Hippocampal formation (tissue), 2 donors: Measurements from ENCODE around the gene GARIN5A.

Source experiments
- DNase-seq, 2 donors: peaks; one replicate each; lab custom pipeline; 2025; lab: John Stamatoyannopoulos, UW

The GARIN5A gene

DNA sequence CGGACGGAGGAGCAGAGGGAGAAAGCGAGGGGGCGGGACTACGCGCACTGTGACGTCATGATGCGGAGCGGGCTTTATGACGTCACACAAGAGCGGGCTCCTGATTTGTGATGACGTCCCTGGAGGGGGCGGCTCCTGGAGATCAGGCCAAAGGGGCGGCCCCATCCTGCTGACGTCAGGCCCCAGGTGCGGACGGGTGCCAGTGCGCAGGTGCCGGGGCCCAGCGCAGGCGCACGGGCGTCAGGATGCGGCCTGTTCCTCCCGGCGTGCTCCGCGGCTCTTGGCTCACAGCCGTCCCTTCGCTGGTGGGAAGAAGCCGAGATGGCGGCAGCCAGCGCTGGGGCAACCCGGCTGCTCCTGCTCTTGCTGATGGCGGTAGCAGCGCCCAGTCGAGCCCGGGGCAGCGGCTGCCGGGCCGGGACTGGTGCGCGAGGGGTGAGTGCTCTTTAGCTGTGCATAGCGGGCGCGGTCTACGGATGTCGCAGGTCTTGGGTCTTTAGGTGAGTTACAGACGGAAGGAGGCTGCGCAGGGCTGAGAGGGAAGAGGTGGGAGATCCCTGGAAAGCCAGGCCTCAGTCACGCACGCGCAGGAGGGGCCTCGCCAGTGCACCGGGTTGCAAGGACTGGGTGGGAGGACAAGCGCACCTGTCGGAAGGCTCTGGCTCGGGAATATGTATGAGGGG lies at the start of gene GARIN5A, which contains the start of gene EMC10:
Gene GARIN5A, minus strand, starts transcription at position 625 of the 683 bp plus-strand sequence. Its CDS starts 460 bp downstream, at position 165.
Gene EMC10, plus strand, starts transcription at position 284 of the 683 bp plus-strand sequence. Its CDS starts 38 bp downstream, at position 322.
- peak; percentile 51 to 85 for DNase-seq

DNA sequence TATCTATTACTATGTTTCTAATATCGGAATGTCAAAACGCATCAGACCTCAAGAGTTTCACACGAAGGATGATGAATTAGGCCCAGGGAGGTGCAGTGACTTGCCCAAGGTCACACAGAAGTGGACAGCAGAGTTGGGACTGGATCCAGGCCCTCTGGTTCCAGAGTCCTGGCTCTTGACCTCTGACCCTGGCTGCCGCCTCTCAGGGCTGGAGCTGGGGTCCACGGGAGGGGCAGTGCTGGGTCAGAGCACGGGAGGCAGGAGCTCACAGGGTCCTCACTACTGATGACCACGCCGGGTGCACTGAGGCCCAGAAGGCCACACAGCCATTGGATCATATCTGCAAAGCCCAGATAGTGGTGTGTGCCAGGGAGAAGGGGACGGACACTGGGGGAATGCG lies 46.2 kb upstream of the GARIN5A start:
- no peak for DNase-seq

DNA sequence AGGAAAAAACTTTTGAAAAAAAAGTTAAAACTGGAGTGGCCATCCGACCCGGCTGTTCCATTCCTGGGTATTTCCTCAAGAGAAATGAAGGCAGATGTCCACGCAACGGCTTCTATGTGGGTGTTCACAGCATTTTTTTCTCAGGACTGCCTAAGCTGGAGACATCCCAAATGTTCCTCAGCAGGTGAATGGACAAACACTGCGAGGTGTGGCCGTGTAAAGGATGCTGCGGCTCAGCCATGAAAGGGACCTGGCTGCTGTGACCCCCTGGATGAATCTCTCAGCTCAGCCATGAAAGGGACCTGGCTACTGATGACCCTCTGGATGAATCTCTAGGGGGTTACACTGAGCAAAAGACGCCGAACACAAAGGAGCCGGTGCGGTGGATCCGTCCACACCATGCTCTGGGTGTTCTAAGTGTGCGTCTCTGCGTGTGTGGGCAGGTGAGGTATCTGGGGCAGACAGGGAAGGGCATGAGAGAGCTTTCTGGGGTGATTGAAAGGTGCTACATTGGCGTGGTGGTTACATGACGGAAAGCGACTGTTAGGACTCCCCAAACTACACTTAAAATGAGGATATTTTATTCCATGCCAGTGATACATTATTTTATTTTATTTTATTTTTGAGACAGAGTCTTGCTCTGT lies 44.3 kb upstream of the GARIN5A start:
- DNase-seq, result no peak

DNA sequence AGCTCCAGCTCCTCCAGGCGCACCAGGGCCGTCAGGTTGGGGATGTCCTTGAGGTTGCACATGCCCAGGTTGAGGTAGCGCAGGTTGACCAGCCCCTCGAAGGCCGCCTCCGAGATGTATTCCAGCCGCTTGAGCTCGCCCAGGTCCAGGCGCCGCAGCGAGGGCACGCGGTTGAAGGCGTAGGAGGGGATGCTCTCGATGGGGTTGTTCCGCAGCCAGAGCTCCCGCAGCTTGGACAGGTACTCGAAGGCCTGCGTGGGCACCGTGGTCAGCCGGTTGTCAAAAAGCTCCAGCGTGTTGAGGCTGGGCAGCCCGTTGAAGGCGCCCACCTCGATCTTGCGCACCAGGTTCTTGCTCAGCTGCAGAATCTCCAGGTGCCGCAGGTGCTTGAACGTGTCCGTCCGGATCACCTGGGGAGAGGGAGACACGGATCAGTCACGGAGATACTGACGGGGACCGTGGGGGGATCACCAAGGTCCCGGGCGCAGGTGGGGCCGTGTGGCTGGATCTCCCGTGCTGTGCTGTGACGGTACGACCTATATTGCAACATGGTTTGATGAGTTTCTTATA lies 42.4 kb upstream of the GARIN5A start:
- DNase-seq, result no peak

DNA sequence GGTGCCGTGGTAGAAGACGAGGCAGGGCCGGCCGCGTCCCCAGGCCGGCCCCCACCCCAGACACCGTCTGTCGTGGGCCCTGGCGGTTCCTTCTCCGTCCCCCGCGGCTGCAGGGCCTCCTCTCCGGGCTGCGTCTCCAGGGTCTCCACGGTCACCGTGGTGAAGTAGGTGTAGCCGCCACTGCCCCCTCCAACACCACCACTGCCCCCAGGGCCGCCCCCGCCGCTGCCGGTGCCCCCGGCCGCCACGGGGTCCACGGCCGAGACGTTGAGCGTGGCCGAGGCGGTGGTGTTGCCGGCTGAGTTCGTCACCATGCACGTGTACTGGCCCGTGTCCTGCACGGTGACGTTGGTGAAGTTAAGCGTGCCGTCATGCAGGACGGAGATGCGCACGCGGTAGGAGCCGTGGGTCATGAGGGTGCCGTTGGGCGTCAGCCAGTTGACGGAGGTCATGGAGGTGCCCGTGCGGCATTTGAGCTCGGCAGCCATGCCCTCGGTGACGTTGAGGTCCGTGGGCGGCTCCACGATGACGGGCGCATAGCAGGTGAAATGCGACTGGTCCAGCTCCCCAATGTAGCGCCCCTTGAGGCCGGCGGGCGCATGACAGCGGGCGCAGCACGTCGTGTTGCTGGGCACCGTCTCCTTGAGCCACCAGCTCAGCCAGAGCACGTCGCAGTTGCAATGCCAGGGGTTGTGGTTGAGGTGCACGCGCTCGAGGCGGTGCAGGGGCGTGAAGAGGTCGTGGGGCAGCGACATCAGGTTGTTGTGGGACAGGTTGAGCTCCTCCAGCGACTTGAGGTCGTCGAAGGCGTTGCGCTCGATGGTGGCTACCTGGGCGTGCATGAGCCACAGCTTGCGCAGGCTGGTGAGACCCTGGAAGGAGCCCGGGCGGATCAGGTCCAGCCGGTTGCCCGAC lies 41.7 kb upstream of the GARIN5A start:
- DNase-seq, result no peak

DNA sequence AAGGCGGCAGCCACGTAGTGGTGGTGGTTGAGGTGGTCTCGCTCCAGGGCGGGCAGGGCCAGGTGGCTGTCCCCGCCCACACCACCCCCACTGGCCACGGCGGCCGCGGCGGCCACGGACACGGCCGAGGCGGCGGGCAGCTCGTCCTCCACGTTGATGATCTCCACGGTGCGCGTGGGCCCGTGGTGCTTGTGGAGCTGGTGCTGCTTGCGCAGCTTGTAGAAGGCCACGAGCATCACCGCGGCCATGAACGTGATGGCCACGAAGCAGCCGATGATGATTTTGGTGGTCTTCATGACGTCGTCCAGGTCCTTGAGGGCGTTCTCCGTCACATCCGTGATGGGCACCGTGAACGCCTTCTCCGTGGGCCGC lies 41.0 kb upstream of the GARIN5A start:
- DNase-seq, result no peak

DNA sequence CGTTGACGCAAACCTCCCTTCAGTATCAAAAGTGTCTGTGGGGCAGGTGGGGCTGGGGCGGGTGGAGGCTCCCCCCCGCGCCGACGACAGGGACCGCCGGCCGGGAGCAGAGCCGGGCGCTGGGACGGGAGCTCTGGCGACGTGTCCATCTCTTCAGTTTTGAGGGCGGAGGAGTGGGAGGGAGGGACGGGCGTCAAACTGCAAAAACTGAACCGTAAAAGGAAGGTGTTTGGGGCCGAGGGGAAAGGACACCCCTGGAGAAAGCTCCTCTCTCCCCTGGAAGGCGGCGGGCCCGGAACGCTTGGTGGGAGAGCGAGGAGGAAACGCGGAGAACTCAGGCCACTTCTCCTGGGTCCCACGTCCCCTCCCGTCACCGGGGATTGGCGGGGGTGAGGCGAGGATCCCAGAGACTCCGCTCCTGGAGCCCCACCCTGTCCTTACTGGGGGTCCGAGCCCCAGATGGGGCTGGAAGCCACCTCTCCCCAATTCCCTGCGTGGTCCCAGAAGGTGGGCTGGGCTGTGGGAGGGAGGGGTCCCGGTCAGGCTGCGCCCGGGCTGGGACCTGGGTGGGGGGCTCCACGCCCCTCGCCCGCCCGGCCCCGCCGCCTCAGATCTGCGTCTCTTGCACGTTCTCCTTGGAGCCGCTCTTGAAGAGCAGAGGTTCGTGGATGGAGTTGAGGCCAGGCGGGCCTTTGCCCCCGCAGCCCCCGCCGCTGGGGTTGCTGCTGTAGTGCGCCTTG lies 40.5 kb upstream of the GARIN5A start:
- no peak for DNase-seq

DNA sequence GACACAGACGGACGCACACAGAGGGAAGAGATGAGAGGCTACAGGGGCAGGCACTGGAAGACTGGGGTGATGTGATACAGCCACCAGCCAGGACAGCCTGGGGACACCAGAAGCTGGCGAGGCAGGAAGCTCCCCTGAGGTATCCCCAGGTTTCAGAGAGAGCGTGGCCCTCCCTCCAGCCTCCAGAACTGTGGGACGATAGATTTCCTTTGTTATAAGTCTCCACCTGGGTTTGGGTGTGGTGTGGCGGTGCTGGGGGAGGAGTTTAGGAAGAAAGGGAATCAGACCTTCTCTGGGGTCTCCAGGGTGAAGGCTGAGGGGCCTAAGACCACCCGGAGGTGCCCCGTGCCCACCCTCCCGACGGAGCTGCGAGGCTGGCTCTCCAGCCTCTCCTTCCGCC lies 39.8 kb upstream of the GARIN5A start:
- DNase-seq, result no peak

DNA sequence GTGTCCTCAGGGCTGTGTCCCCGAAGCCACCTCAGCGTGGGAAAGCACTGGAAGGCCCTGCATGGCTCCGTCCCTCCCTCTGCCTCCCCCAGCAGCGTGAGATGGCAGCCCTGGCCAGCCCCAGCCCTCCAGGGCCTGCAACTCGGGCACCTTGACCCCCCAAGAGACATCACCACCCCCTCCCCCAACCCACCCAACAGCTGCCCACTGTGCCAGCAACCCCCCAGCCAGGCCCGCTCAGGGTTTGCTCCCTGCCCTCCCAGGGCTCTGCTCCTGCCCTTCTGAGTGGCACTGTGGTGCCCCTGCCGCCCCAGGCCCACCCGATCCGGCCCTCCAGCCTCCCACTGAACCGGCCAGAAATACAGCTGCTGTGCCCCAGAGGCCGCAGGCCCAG lies 38.5 kb upstream of the GARIN5A start:
- no peak for DNase-seq

DNA sequence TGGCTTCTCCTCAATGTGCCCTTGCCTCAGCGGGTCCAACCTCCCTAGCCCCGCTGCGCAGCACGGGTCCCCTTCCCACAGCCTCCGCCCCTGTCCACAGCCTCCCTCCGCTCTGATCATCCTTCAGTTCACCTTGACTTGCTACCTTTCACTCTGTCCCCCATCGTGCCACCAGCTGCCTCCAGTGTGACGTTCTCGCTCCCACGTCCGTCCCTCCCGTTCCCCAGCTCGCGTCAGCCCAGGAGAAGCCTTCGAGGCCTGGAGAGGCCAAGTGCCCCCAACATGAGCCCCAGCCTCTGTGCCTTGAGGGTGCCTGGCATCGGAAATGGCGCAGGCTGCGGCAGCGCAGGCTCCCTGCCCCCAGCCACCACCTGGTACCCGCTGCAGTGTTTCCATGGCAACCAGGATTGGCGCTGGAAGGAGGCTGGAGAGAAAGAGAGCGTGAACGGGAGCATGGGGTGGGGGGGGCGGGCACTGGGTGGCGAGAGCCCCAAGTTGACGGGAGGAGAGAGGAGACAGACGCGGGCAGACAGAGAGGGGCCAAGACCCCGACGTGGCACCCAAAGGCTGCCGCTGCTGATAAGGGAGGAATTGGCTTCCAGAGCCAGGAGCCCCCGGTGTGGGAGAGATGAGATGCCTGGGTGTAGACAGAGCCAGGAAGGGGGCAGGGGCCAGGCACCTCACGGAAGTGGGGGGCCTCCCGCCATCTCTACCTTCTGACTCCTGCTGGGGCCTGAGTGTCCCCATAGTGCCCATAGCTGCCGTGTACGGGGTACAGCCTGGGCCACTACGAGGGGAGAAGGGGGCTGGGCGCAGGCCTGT lies 37.9 kb upstream of the GARIN5A start:
- DNase-seq, result peak; percentile 70 to 78

DNA sequence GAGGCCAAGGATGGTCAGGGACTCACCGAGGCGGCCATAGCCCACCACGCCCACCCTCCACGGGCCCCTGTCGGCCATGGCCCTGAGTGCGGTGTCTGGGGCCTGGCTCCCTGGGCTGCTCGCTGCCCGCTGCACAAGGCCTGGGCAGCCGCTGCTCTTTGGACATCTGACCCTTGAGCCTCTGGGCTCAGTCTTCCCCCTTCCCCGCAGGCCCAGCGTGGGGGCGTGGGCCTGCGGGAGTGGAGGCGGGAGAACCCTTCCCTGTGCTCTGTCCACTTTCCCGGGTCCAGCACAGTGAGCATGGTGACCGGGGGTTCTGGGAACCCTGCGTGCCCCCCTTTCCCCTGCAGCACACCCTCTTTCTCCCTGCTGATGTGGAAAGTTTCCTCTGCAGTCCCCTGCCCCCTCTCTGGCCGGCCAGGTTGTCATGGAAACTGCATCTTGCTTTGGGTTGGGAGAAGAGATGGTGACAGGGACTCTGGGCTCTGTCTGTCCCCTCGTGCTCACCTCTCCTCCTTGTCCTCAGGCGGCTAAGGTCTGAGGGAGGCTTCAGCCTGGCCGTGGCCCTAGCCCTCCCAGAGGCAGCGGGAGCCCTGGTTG lies 37.2 kb upstream of the GARIN5A start, which contains the start of gene ASPDH:
Gene ASPDH, minus strand, starts transcription at position 168 of the 600 bp plus-strand sequence. Its CDS starts 90 bp downstream, at position 78.
- peak; percentile 28 to 54 for DNase-seq

DNA sequence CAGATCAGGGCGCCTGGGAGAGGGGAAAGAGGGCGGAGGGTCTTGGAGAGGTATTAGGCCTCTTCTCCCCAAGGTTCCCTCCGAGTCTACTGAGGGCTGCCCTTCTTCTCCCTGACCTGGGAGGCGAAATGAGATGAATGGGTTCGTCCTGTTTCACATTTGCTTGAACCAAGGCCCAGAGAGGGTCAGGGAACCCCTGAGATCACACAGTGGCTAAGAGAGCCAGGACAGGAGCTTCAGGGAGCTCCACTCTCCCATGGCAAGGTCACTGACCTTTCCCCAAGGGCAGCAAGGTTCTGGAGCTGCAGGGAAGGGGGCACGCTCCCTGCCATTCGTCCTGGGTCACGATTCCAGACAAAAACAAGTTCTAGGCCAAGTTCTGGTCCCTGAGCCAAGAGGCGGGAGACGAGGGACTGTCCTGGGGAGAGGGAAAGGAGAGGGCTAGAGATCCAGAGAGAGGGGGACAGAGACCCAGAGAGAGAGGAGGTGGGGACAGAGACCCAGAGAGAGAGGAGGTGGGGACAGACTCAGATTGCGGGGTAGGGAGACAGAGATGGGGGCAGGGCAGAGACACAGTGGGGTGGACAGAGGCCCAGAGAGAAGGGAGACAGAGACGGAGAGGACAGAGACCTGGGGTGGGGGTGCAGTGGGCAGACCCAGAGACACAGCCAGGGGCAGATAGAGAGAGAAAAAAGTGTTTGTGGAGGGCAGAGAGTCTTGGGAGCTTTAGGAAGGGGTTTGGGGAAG lies 36.5 kb upstream of the GARIN5A start:
- no peak for DNase-seq

DNA sequence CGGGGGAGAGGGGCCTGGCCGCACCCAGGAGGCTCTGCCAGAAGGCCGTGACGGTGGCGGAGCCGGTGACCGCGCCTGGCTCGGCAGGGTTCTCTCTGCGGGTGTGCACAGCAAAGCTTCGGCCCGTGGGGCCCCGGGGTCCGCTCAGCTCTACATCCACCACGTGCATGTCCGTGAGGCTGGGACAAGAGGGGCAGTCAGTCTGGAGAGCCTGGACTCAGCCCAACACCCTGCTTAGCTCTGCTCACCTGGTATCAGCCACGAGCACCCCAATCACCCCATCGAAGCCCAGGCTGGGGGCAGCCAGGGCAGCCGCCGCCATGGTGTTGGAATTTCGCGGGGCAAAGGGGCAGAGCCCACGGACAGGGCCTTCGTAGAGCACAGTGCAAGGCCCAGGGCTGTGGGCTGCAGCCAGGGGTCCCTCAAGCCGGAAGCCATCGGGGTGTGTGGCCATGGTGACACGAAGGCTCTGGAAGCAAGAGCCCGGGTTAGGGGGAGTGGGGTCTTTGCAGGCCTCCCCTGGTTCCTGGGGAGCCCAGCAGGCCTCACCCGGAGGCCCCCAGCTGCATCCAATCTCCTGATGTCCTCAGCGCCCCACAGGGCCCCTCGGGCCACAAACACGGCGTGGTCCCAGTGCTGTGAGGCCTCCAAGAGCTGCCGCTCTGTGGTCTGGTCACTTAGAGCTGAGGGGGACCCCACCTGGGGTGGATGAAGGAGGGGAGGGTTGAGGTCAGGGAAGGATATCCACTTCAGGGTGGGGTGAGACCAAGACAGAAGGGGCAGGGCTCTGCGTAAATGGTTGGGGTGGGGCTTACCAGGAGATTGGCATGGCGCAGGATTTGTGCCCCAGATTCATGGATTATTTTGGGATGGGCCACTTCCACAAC lies 35.7 kb upstream of the GARIN5A start:
- DNase-seq, result no peak

DNA sequence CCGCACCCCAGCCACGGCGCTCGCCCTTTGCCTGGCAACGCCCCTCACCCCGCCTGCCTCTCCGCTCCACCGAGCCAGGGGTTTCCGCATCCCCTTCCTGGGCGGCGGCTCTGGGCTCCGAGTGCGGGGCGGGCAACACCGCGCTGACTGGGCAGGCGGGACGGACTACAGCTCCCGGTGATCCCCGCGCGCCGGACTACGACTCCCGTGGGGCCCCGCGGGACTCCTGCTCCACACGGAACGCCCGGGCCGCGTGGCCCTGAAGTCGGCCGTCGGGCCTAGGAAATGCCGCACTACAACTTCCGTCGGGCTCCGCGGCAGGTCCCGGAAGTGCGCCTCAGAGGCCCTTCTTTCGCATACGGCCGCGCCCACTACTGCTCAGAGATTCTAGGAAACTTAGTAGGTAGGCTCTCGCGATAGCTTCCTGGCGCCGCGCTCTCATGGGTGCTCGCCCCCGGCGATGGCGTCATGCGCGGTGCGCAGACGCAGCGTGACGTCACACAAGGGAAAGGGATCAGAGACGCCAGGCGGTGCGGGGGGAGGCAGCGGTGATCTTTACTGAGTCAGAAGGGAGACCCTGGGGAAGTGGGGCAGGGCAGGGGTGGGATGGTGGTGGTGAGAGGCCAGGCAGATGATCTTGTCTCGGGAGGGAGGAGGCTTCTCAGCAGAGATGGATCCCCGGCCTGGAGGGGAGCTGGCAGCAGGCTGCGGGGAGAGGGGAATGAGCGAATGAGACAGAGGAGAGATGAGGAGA lies 34.6 kb upstream of the GARIN5A start, which contains the start of gene JOSD2:
Gene JOSD2, minus strand, starts transcription at position 123 of the 754 bp plus-strand sequence. CDS start 760 bp downstream, outside the sequence.
- peak; percentile 98 for DNase-seq

DNA sequence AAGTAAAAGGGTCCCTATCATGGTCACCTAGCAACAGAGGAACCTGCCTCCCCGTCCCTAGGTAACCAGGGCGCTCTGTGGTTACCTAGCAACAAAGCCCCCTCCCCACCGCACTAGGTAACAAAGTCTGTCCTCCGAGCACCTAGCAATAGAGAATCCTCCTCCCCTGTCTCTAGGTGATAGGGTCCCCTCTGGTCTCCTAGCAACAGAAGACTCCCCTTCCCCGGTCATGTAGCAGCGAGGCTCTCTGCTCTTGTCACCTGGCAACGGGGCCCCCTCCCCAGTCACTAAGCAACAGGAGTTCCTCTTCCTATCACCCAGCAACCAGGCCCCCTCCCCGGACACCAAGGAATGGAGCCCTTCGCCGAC lies 34.0 kb upstream of the GARIN5A start:
- DNase-seq, result peak in 1 of 2 donors; percentile 81

DNA sequence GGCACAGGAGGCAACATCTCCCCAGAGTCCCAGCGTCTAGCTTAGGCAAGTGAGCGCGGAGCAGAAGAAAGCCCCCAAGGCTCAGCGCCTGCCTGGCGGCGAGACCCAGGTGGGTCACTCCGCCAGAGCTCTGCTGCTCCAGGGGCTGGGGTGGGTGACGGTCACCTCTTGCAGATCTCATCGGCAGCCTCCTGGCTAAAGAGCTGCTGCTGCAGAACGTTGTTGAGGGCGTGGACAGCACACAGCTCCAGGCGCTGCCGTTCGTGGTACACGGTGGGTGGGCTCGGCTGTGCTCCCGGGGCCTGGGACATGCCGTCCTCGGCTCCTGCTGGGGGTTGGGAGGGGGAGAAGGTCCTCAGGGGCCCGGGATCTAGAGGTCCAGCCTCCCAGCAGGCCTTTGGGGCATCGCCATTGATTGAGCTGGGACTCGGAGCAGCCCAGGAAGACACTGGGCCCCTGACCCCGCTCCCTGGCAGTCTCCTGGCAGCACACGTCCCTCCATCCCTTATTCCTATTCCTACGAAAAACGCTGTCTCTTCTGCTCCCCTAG lies 33.5 kb upstream of the GARIN5A start:
- no peak for DNase-seq

DNA sequence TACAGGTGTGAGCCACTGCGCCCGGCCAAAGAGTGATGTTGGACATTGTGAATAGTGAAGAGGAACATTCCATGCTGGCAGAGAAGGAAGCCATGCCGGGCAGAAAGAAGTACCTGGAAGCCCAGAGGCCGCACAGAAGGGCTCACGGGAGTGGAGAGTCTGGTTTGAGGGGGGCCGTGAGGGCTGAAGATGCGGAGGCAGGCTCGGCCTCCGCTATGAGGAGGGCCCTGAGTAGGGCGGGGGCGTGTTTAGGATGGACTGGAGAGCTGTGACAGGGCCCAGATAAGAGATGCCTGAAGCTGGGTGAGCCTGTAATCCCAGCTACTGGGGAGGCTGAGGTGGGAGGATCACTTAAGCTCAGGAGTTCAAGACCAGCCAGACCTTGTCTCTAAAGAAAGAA lies 32.7 kb upstream of the GARIN5A start:
- DNase-seq, result no peak
